H1 (cell line): Measurements from ENCODE around the gene UCHL5. TPM values are rescaled to one million over a fixed set of nuclear protein-coding genes. Genes with fewer than 3 reads are reported as not detected.

Experiments used
- BCL11A ChIP-seq, 2 experiments: IDR thresholded peaks; one replicate each; pipeline ENCODE4 v1.6.1; 2011; ENCODE audit warnings: low read depth in 2 of 2, low read length in 2 of 2, mild to moderate bottlenecking in 2 of 2
- CHD7 ChIP-seq: fragments of 300-600 bp; sonication (generic); IDR thresholded peaks from 2 replicates; pipeline ENCODE4 v1.7.1; 2012; ENCODE audit warnings: low read length, moderate library complexity, mild to moderate bottlenecking, inconsistent platforms; ENCODE audit not compliant: insufficient replicate concordance
- POLR2AphosphoS5 ChIP-seq: IDR thresholded peaks from 2 replicates; pipeline ENCODE4 v1.6.1; 2011; ENCODE audit warnings: low read depth, low read length
- POU5F1 ChIP-seq: IDR thresholded peaks from 2 replicates; pipeline ENCODE4 v1.6.1; 2011; ENCODE audit warnings: low read depth, mild to moderate bottlenecking, low read length, moderate library complexity
- RAD21 ChIP-seq, 2 experiments: IDR thresholded peaks in 1 of 2; conservative IDR thresholded peaks in 1 of 2; 2 replicates each; pipeline ENCODE4 v1.6.1; 2011; ENCODE audit warnings: low read depth in 2 of 2, low read length in 2 of 2, improper control_type of control experiment in 1 of 2, inconsistent platforms in 1 of 2, mild to moderate bottlenecking in 1 of 2, moderate library complexity in 1 of 2
- SIX5 ChIP-seq: IDR thresholded peaks from 2 replicates; pipeline ENCODE4 v1.6.1; 2011; ENCODE audit warnings: mild to moderate bottlenecking, low read depth, low read length
- SRF ChIP-seq: IDR thresholded peaks from 2 replicates; pipeline ENCODE4 v1.6.1; 2011; ENCODE audit warnings: mild to moderate bottlenecking, low read depth, low read length, moderate library complexity
- TAF1 ChIP-seq: IDR thresholded peaks from 2 replicates; pipeline ENCODE4 v1.6.1; 2011; ENCODE audit warnings: mild to moderate bottlenecking, low read depth, low read length
- TAF7 ChIP-seq: optimal IDR thresholded peaks from 2 replicates; pipeline ENCODE3; 2011; ENCODE audit warnings: low read depth, mild to moderate bottlenecking, inconsistent platforms, low read length, moderate library complexity, borderline replicate concordance
- ZNF274 ChIP-seq: IDR thresholded peaks from 2 replicates; pipeline ENCODE4 v1.7.0; 2012; ENCODE audit warnings: low read length, borderline replicate concordance; ENCODE audit errors: extremely low read depth
- polyA plus RNA-seq, 7 experiments: library from polyadenylated mRNA; depleted of rRNA in 3 of 7; stranded (reverse) in 5 of 7; unstranded in 2 of 7; fragments of >200 nt in 5 of 7; fragments of 200-250 nt in 2 of 7; gene quantifications; 1 replicate in 5 of 7; 2 replicates in 1 of 7; 4 replicates in 1 of 7; pipeline versions ENCODE4 v1.2.1 to v1.2.3, GENCODE V29; 2011 to 2013; ENCODE audit warnings: missing spikeins in 2 of 7, mixed read lengths in 2 of 7
- total RNA-seq: library from RNA; stranded (reverse); fragmentation: NEBNext Ultra II Directional; extraction: Animal tissue kit (Norgen Biotek cat#: 25700); gene quantifications from 2 replicates; pipeline ENCODE4 v1.2.1, GENCODE V29; 2021

Gene UCHL5
- total and polyA plus RNA-seq, 2 of the 8 experiments (the other 6 are each of a cell fraction or from before 2014, with no cell fraction given) = 12.0 to 40.0 TPM

GRCh38 chr1:192984080-192984479, 75.1 kb downstream of the UCHL5 start (continued):
- TF ChIP-seq CHD7 (no peak), TAF7 (no peak), RAD21 (IDR thresholded peaks at IDR 0.05 in 1 of 2, conservative IDR thresholded peaks at IDR 0.05 in 1 of 2; ENCODE audit: low read depth in 2 of 2, low read length in 2 of 2) (no peak), POLR2AphosphoS5 (no peak), SRF (no peak), SIX5 (no peak), POU5F1 (no peak), ZNF274 (no peak), TAF1 (no peak), BCL11A (IDR thresholded peaks at IDR 0.05; ENCODE audit: low read depth in 2 of 2, low read length in 2 of 2) (no peak)
